ENCODE measurements around the gene EHD4. TPM values are rescaled to one million over a fixed set of nuclear protein-coding genes. Genes with fewer than 3 reads are reported as not detected.
A peak's percentile ranks its signal among the peaks of the same experiment; 100 is the strongest.

Gene EHD4
- total RNA-seq, 1 donor from 2014 or later: 23.8 TPM

- Mint-ChIP-seq H3K4me3 (ENCODE audit: unreplicated experiment) (no peak overlapping the region), H3K27me3 (ENCODE audit: low read depth) (no peaks in the 10 kb centered on the region), H3K4me1 (ENCODE audit: low read depth) (peaks cover 46% of the 10 kb centered on the region), H3K36me3 (ENCODE audit: low read depth) (peaks cover 2% of the 10 kb centered on the region), H3K27ac (ENCODE audit: unreplicated experiment) (peak overlapping the region; percentile 97), H3K9me3 (ENCODE audit: low read depth) (peaks cover 4% of the 10 kb centered on the region)
- no peak for DNase-seq (ENCODE audit: low spot score)
- no peak for TF ChIP-seq CTCF (IDR thresholded peaks at IDR 0.05)
Observed at GRCh38 chr15:41961595-41962202, 10.7 kb downstream of the EHD4 start.

GRCh38 chr15:41961001-41961518 lies 11.3 kb downstream of the EHD4 start:
- no peak for TF ChIP-seq CTCF (IDR thresholded peaks at IDR 0.05)
- Mint-ChIP-seq H3K36me3 (ENCODE audit: low read depth) (peaks cover 2% of the 10 kb centered on the region), H3K4me1 (ENCODE audit: low read depth) (peaks cover 41% of the 10 kb centered on the region), H3K27me3 (ENCODE audit: low read depth) (no peaks in the 10 kb centered on the region), H3K4me3 (ENCODE audit: unreplicated experiment) (peak overlapping the region; percentile 33), H3K27ac (ENCODE audit: unreplicated experiment) (peak overlapping the region; percentile 97), H3K9me3 (ENCODE audit: low read depth) (peaks cover 4% of the 10 kb centered on the region)
- DNase-seq (ENCODE audit: low spot score): no peak

- H3K4me1 Mint-ChIP-seq (ENCODE audit: low read depth): peaks cover 34% of the 10 kb centered on the region
Observed at GRCh38 chr15:41958002-41958420, 14.3 kb downstream of the EHD4 start.

GRCh38 chr15:41957021-41957897 lies 15.1 kb downstream of the EHD4 start:
- Mint-ChIP-seq H3K36me3 (ENCODE audit: low read depth) (peaks cover 4% of the 10 kb centered on the region), H3K9me3 (ENCODE audit: low read depth) (peaks cover 3% of the 10 kb centered on the region), H3K27me3 (ENCODE audit: low read depth) (no peaks in the 10 kb centered on the region), H3K4me3 (ENCODE audit: unreplicated experiment) (no peak overlapping the region), H3K27ac (ENCODE audit: unreplicated experiment) (no peak overlapping the region), H3K4me1 (ENCODE audit: low read depth) (peaks cover 30% of the 10 kb centered on the region)
- DNase-seq (ENCODE audit: low spot score): no peak
- no peak for TF ChIP-seq CTCF (IDR thresholded peaks at IDR 0.05)

More at GRCh38 chr15:41958002-41958420, 14.3 kb downstream of the EHD4 start:
- no peak overlapping the region for H3K4me3 Mint-ChIP-seq (ENCODE audit: unreplicated experiment)
- TF ChIP-seq CTCF (IDR thresholded peaks at IDR 0.05): no peak
- peaks cover 4% of the 10 kb centered on the region for H3K9me3 Mint-ChIP-seq (ENCODE audit: low read depth)
- no peak for DNase-seq (ENCODE audit: low spot score)
- no peaks in the 10 kb centered on the region for H3K27me3 Mint-ChIP-seq (ENCODE audit: low read depth)
- H3K36me3 Mint-ChIP-seq (ENCODE audit: low read depth): peaks cover 2% of the 10 kb centered on the region
- H3K27ac Mint-ChIP-seq (ENCODE audit: unreplicated experiment): no peak overlapping the region

- H3K27me3 Mint-ChIP-seq (ENCODE audit: low read depth): no peaks in the 10 kb centered on the region
- H3K36me3 Mint-ChIP-seq (ENCODE audit: low read depth): peaks cover 6% of the 10 kb centered on the region
- peaks cover 27% of the 10 kb centered on the region for H3K4me1 Mint-ChIP-seq (ENCODE audit: low read depth)
- no peak for DNase-seq (ENCODE audit: low spot score)
- no peaks in the 10 kb centered on the region for H3K9me3 Mint-ChIP-seq (ENCODE audit: low read depth)
- H3K4me3 Mint-ChIP-seq (ENCODE audit: unreplicated experiment): no peak overlapping the region
- no peak for TF ChIP-seq CTCF (IDR thresholded peaks at IDR 0.05)
- H3K27ac Mint-ChIP-seq (ENCODE audit: unreplicated experiment): no peak overlapping the region
Observed at GRCh38 chr15:41955807-41956525, 16.4 kb downstream of the EHD4 start.
